CD14-positive monocyte (primary cell): ENCODE data around the gene TSPAN7. TPM values are rescaled to one million over a fixed set of nuclear protein-coding genes. Genes with fewer than 3 reads are reported as not detected.

Experiments used
- DNase-seq, 3 donors: peaks; one replicate each; pipeline ENCODE4 v3.0.0-alpha.2; 2011 to 2022
- H2AFZ ChIP-seq: 2 replicates; pipeline ENCODE4 v1.6.0; 2012; ENCODE audit warnings: mild to moderate bottlenecking, low read depth, low read length, inconsistent platforms; ENCODE audit not compliant: insufficient read depth, poor library complexity, severe bottlenecking
- H3K27ac ChIP-seq, 2 donors: 1 replicate in 1 of 2; 2 replicates in 1 of 2; pipeline ENCODE4 v1.5.1; 2012 to 2013; ENCODE audit warnings: low read length in 2 of 2, control low read depth in 1 of 2, inconsistent platforms in 1 of 2, low read depth in 1 of 2, mild to moderate bottlenecking in 1 of 2
- H3K27me3 ChIP-seq, 2 donors: one replicate each; pipeline versions ENCODE4 v1.6.0 to v1.6.1; 2011 to 2013; ENCODE audit warnings: low read length in 2 of 2; ENCODE audit not compliant: control insufficient read depth in 2 of 2, insufficient read depth in 2 of 2
- H3K36me3 ChIP-seq, 2 donors: replicated peaks in 1 of 2; 1 replicate in 1 of 2; 2 replicates in 1 of 2; pipeline versions ENCODE4 v1.5.1 to v1.6.1; 2012 to 2013; ENCODE audit warnings: low read length in 2 of 2, control low read depth in 1 of 2, inconsistent platforms in 1 of 2, mild to moderate bottlenecking in 1 of 2; ENCODE audit not compliant: insufficient read depth in 2 of 2, control insufficient read depth in 1 of 2
- H3K4me1 ChIP-seq, 2 donors: 1 replicate in 1 of 2; 2 replicates in 1 of 2; pipeline versions ENCODE4 v1.5.1 to v1.6.1; 2012 to 2013; ENCODE audit warnings: low read length in 2 of 2, control low read depth in 1 of 2, inconsistent platforms in 1 of 2, mild to moderate bottlenecking in 1 of 2, moderate library complexity in 1 of 2; ENCODE audit not compliant: insufficient read depth in 2 of 2, control insufficient read depth in 1 of 2
- H3K4me2 ChIP-seq: replicated peaks from 2 replicates; pipeline ENCODE3; 2012; ENCODE audit warnings: low read length, moderate library complexity, mild to moderate bottlenecking; ENCODE audit not compliant: poor library complexity, severe bottlenecking; ENCODE audit errors: extremely low read depth
- H3K4me3 ChIP-seq, 3 experiments: fragments of 200-600 bp in 1 of 3; sonication (generic) in 1 of 3; replicated peaks in 1 of 3; 1 replicate in 2 of 3; 2 replicates in 1 of 3; pipeline ENCODE4 v1.5.1; 2011 to 2013; ENCODE audit warnings: low read length in 3 of 3, mild to moderate bottlenecking in 3 of 3, control low read depth in 2 of 3, low read depth in 2 of 3, inconsistent platforms in 1 of 3, moderate library complexity in 1 of 3
- H3K79me2 ChIP-seq: 2 replicates; pipeline ENCODE4 v1.6.0; 2012; ENCODE audit warnings: mild to moderate bottlenecking, control low read depth, inconsistent platforms, low read length, moderate library complexity; ENCODE audit not compliant: insufficient read depth
- H3K9ac ChIP-seq: 2 replicates; pipeline ENCODE4 v1.6.0; 2017; ENCODE audit warnings: low read length, mild to moderate bottlenecking; ENCODE audit not compliant: insufficient read depth, poor library complexity, severe bottlenecking
- H3K9me3 ChIP-seq, 2 donors: replicated peaks in 1 of 2; 1 replicate in 1 of 2; 2 replicates in 1 of 2; pipeline versions ENCODE4 v1.5.1 to v1.6.1; 2012 to 2013; ENCODE audit warnings: low read length in 2 of 2, control low read depth in 1 of 2; ENCODE audit not compliant: control insufficient read depth in 1 of 2, insufficient read depth in 1 of 2
- H4K20me1 ChIP-seq: 2 replicates; pipeline ENCODE4 v1.6.0; 2012; ENCODE audit warnings: mild to moderate bottlenecking, low read length, control low read depth, moderate library complexity; ENCODE audit not compliant: insufficient read depth
- H3K27ac Mint-ChIP-seq, 7 donors: one replicate each; pipeline ENCODE4 v1.8.0; 2020; ENCODE audit warnings: mild to moderate bottlenecking in 7 of 7, mixed read lengths in 7 of 7, moderate library complexity in 6 of 7, inconsistent platforms in 2 of 7
- H3K27me3 Mint-ChIP-seq, 3 donors: one replicate each; pipeline ENCODE4 v1.8.0; 2021 to 2022; ENCODE audit warnings: low read depth in 3 of 3, mild to moderate bottlenecking in 3 of 3, mixed read lengths in 3 of 3, moderate library complexity in 3 of 3, inconsistent platforms in 1 of 3
- H3K36me3 Mint-ChIP-seq, 2 donors: one replicate each; pipeline ENCODE4 v1.8.0; 2020; ENCODE audit warnings: mixed read lengths in 2 of 2, inconsistent platforms in 1 of 2, mild to moderate bottlenecking in 1 of 2
- H3K4me1 Mint-ChIP-seq: one replicate; pipeline ENCODE4 v1.8.0; 2020; ENCODE audit warnings: mild to moderate bottlenecking, mixed read lengths
- H3K4me3 Mint-ChIP-seq, 2 donors: one replicate each; pipeline ENCODE4 v1.8.0; 2020; ENCODE audit warnings: mild to moderate bottlenecking in 2 of 2, mixed read lengths in 2 of 2, moderate library complexity in 1 of 2
- H3K9me3 Mint-ChIP-seq, 7 donors: one replicate each; pipeline ENCODE4 v1.8.0; 2020 to 2022; ENCODE audit warnings: mixed read lengths in 7 of 7, mild to moderate bottlenecking in 6 of 7, moderate library complexity in 6 of 7, inconsistent platforms in 2 of 7
- CTCF ChIP-seq: fragments of 200-600 bp; IDR thresholded peaks from one replicate; pipeline ENCODE4 v1.8.0; 2022; ENCODE audit warnings: antibody characterized with exemption, mild to moderate bottlenecking
- WGBS: methylation state at CpG from one replicate; pipeline ENCODE4 v1.1.5; 2013; ENCODE audit warnings: missing lambda C conversion rate; ENCODE audit not compliant: insufficient coverage; 5-methylcytosine and 5-hydroxymethylcytosine counted together
- intact Hi-C, 2 donors: fragments of 100-400 bp; cut with micrococcal nuclease; formaldehyde crosslinking; loops; one replicate each; pipeline versions ENCODE4 v1.15.0 to v1.15.1; 2023
- polyA plus RNA-seq, 3 donors: library from polyadenylated mRNA; depleted of rRNA in 1 of 3; unstranded in 2 of 3; stranded (reverse) in 1 of 3; fragments of 300-500 nt in 2 of 3; fragments of >200 nt in 1 of 3; fragmentation: Illumina TruSeq in 2 of 3; gene quantifications; 1 replicate in 2 of 3; 2 replicates in 1 of 3; pipeline ENCODE4 v1.2.3, GENCODE V29; 2012 to 2021

Gene TSPAN7
- polyA plus RNA-seq, 3 donors: not detected

GRCh38 chrX:38661103-38661441 lies 99.7 kb downstream of the TSPAN7 start:
- no CpG with 5 or more reads among the region's 1 CpG for WGBS

GRCh38 chrX:38661561-38661960 lies 100.2 kb downstream of the TSPAN7 start:
- Histone ChIP-seq H3K9me3 (no peaks in the 10 kb centered on the region), H3K9ac (no peak overlapping the region), H3K4me1 (no peaks in the 10 kb centered on the region), H3K4me2 (no peak overlapping the region), H3K27me3 (no peaks in the 10 kb centered on the region), H4K20me1 (no peaks in the 10 kb centered on the region), H3K36me3 (no peaks in the 10 kb centered on the region), H2AFZ (no peak overlapping the region), H3K79me2 (no peaks in the 10 kb centered on the region), H3K4me3 (no peak overlapping the region), H3K27ac (no peak overlapping the region)
- Mint-ChIP-seq H3K9me3 (peaks cover 0 to 1% (median 0%) of the 10 kb centered on the region in 7 donors), H3K36me3 (no peaks in the 10 kb centered on the region), H3K27me3 (peaks cover 0 to 7% (median 0%) of the 10 kb centered on the region in 3 donors), H3K4me1 (peaks cover 2% of the 10 kb centered on the region), H3K4me3 (no peak overlapping the region), H3K27ac (no peak overlapping the region)
- no peak for TF ChIP-seq CTCF
- no CpG with 5 or more reads among the region's 5 CpGs for WGBS
- intact Hi-C loops: no loop called here
- no peak for DNase-seq

More at GRCh38 chrX:38661103-38661441, 99.7 kb downstream of the TSPAN7 start:
- no peaks in the 10 kb centered on the region for H3K9me3 ChIP-seq
- no peaks in the 10 kb centered on the region for H3K36me3 ChIP-seq
- H4K20me1 ChIP-seq: no peaks in the 10 kb centered on the region
- H3K4me2 ChIP-seq: no peak overlapping the region
- H3K9me3 Mint-ChIP-seq: no peaks in the 10 kb centered on the region
- H3K79me2 ChIP-seq: no peaks in the 10 kb centered on the region
- no peak overlapping the region for H3K4me3 ChIP-seq
- no peak overlapping the region for H3K27ac Mint-ChIP-seq
- H3K27me3 ChIP-seq: no peaks in the 10 kb centered on the region
- no peak overlapping the region for H2AFZ ChIP-seq
- H3K4me1 Mint-ChIP-seq: peaks cover 2% of the 10 kb centered on the region
- intact Hi-C loops: no loop called here
- H3K27me3 Mint-ChIP-seq: peaks cover 0 to 7% (median 0%) of the 10 kb centered on the region in 3 donors
- no peak overlapping the region for H3K4me3 Mint-ChIP-seq
- no peak for DNase-seq
- no peak for TF ChIP-seq CTCF
- H3K9ac ChIP-seq: no peak overlapping the region
- no peak overlapping the region for H3K27ac ChIP-seq
- H3K36me3 Mint-ChIP-seq: no peaks in the 10 kb centered on the region
- no peaks in the 10 kb centered on the region for H3K4me1 ChIP-seq
